NCI-H1105 (cell line): ENCODE data around the gene CMTR1.

Experiments used
- DNase-seq: peaks from one replicate; lab custom pipeline; 2025; lab: John Stamatoyannopoulos, UW

CMTR1 gene

GRCh38 chr6:37514321-37514771 lies 81.3 kb downstream of the CMTR1 start:
- no peak for DNase-seq

DNA sequence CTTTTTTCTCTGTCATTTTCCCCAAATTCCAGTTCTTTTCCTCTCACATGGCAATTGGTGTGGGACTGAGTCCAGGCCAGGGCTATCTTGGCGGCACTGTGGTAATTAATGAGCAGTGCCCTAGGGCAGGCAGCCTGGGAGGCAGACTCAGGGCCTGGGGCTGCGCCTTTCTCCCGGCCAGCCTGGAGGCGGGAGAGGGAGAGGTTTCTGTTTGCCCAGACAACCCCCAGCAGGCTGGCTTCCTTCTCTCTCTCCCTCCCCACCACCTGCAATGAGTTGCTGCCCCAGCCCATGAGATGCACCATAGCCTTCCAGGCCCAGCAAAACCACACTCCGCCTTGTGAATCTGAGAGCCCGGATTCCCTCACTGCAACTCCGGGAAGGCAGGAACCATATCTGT lies 81.8 kb downstream of the CMTR1 start:
- no peak for DNase-seq

DNA sequence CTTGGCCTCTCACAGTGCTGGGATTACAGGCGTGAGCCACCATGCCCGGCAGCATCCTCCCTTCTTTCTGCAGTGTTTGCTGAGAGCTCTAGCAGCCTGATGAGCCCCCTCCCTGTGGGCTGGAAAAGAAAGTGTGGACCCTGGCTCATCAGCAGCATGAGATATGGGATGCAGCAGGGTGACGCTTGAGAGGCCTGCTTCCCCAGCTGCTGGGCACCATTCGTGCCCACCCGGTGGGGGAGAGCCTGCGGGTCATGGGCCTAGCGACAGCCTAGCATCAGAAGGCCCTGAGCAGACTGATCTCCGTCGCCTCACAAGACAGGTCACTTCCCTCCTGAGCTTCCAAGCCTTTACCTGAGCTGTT lies 82.7 kb downstream of the CMTR1 start:
- DNase-seq: no peak

DNA sequence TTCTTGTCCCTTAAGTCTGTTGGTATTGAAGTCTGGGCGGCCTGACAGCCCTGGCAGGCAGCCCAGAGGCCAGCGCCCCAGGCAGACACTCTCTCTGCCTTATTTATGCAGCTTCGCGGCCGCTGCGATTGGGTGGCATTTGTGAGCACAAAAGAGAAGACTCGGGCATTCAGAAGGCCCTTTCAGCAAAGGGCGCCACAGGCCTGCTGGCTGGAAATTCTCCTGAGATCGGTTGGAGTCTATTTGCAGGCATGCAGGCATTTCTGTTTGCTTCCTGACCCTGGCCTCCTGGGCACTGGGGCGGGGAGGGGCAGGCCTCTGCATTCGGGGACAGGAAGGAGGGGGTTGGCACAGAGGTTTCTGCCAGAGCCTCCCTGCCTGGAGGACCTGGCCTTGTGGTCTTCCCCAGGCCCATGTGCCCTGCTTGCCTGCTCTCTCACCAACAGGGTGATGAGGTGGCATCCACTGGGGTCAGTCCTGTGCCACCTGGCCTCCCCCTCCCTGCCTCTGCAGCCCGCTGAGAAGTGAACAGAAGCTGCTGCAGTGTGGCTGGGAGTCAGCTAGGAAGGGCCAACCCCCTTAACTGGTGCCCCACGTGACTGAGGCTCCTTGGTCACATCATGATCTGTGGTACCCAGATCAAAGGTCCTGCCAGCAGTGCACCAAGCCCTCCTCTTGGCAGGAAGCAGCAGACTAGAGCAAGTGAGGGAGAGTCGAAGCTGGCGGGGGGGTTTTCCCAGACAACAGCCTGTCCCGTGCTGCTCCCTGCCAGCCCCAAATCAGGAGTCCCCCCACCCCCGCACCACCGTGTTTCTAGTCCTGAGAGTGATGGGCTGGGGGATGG lies 83.3 kb downstream of the CMTR1 start:
- DNase-seq: peak; percentile 80

DNA sequence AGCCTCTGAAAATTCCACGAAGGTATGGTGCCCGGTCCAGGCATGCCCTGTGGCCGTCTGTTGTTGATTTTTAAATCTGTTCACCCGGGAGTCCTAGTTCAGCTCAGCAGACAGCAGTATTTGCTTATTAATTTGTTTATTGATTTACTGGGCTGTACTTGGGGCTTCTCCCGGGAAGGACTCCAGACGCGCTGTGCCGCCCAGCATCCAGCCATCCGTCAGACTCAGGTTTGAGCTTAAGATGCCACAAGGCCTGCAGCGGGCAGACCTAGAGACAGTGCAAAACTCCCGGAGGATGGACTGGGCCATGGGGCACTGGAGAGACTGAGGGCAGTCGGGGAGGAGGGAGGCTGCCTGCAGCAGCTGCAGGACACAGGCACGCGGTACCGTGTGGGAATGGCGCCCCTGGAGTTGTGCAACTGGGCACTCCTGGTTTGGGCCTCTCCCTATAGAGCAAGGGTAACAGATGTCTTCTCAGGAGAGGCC lies 83.9 kb downstream of the CMTR1 start:
- peak; percentile 48 for DNase-seq

GRCh38 chr6:37517411-37517812 lies 84.4 kb downstream of the CMTR1 start:
- DNase-seq: no peak

- no peak for DNase-seq
Observed at GRCh38 chr6:37518116-37518515, 85.1 kb downstream of the CMTR1 start.

DNA sequence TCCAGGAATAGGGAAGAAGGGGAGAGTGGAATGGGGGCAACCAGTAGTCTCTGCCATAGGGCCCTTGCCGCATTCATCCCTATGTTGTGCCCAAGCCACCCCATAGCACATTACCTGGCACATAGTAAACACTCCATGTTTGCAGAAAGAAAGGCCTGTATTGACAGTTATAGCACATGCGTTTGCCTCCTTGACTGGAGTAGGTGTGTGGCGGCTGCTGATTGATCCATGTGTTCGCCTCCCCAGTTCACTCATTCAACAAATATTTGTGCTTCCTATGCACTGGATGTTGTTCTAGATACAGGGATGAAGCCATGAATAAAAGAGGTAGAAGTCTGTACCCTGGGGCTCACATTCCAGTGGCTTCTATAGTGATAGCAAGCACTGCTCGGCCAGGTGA lies 86.4 kb downstream of the CMTR1 start:
- DNase-seq: no peak

DNA sequence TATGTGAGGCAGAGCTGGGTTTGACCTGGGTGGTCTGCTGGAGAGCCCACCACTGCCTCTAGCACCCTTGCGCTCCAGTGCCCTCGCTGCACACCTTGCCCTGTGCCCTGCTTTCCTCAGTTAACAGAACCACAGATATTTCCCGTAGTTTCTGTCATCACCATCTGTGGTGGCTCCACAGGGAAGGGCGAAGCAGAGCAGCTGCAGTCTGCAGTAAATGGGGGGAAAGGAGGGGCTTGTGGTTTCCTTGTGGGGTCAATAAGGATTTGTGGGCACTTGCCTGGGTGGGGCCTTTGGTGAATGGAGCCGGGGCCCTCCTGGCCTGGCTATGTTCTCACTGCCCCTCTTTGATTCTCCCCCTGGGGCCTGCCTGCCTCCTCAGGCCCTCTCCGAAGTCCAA lies 87.9 kb downstream of the CMTR1 start:
- no peak for DNase-seq

DNA sequence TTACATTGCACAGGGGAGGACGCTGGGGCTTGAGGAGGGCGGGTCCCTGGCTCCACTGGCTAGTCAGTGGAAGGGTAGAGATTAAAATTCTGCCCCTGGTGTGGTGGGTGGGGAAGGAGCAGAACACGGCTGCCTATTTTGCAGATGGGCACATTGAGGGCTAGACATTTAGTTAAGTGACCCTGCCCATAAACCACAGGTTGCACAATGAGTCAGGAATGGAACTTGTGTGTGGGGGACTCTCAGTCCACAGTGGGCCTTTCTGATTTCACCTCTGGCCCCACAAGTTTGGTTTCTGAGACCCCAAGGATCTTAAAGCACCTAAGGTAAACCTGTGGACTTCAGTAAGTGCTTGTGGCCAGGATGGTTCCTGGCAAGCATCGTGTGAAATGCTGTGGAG lies 88.7 kb downstream of the CMTR1 start:
- no peak for DNase-seq

GRCh38 chr6:37522836-37523235 lies 89.8 kb downstream of the CMTR1 start:
- DNase-seq: no peak

GRCh38 chr6:37523412-37523811 lies 90.4 kb downstream of the CMTR1 start:
- no peak for DNase-seq

GRCh38 chr6:37524025-37524969 lies 91.3 kb downstream of the CMTR1 start:
- DNase-seq: no peak

GRCh38 chr6:37524970-37525318 lies 91.9 kb downstream of the CMTR1 start:
- no peak for DNase-seq

- DNase-seq: no peak
Observed at GRCh38 chr6:37525460-37526357, 92.7 kb downstream of the CMTR1 start.

- DNase-seq: no peak
Observed at GRCh38 chr6:37528541-37528940, 95.5 kb downstream of the CMTR1 start.

DNA sequence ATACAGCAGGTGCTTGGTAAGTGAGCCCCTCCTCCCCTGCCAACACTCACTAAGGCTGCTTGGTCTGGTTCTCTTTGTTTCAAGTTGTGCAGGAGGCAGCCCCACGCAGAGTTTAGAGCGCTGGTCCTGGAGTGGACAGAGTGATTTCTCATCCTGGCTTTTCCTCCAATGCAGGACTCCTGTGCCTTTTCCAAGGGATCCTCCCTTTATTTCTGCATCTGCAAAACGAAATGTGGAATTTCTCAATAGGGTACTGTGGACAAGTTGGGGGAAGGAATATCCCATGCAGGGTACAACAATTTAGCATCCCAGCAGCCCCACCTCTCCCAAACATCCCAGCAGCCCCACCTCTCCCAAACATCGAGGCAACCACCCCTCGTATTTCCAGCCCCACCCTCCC lies 97.3 kb downstream of the CMTR1 start:
- no peak for DNase-seq

DNA sequence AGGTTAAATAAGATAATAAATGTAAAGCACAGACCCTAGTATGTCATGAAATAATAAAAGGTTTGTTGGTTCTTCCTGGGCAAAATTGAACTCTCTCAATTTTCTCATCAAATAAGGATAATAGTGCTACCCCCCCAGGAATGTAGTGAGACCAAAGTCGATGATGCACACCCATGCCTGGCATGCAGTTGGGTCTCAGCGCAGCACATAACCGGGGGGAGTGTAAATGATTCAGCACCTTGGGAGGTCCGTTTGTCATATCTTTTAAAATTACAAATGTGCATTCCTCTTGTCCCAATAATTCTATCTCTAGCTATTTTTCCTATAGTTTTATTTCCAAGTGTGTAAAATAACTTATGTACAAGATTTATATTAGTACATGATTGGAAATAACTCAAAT lies 98.0 kb downstream of the CMTR1 start:
- DNase-seq: no peak
